SW 1271 (cell line): Measurements from ENCODE around the gene NACA.
"Not testable (repeated sequence)": the region's sequence is repeated elsewhere in the genome, so short reads cannot be mapped to it uniquely, and the experiment has no call there.

Source experiments
- DNase-seq, 2 experiments: peaks; one replicate each; lab custom pipeline; 2025; lab: John Stamatoyannopoulos, UW

NACA gene

DNA sequence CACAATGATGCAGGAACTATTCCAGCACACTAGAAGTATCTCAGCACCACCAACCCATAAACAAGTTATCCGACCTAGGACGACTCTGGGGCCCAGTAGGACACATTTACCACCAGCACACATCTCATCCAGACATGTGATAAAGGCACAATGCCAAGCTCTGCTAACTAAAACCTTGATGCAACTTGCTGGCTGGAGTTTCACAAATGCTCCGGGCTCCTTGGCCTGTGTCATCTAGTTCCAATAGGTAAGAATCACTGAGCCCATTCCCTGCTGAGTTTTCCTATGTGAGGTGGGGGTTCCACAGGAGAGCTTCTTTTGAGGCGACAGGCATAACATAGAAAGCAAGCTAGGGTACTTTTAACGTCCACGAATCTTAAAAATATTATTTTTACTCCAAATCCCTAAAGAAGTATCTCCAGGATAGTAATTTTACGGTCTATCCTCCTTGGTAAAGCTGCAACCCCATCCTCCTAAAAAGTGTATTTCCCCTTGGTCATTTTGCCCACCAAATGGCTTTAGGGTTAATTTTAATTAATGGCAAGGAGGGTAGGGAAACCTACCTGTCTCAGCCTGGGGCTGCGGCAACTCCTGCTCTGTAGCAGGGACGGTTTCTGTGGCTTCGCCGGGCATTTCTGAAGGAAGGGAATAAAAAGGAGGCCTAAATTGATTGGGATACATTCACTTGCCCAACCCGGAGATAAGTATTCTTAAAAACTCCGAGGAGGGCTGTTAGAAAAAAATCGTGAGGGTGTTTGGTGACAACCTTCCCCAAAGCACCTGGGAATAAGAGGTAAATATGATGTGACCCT, 1.0 kb downstream of the NACA start:
- peak in 1 of 2 experiments; percentile 8 for DNase-seq

DNA sequence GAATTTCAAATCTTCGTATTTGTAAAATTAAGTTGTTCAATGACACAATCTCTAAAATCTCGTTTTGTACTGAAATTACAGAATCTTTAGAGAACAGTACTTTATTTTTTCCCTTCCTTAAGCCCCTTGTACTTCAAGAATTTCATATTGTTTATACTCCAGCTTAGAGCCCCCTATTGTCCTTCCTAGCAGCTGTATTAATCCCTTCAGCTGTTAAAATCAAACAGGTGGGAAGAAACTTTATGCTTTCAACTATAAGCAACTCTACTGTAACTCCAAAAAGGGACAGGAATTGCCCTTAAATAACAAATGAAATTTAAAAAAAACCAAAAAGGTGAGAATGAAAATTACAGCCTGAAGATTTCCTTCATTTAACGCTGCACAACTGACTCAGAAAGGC, 1.7 kb downstream of the NACA start:
- no peak for DNase-seq

DNA sequence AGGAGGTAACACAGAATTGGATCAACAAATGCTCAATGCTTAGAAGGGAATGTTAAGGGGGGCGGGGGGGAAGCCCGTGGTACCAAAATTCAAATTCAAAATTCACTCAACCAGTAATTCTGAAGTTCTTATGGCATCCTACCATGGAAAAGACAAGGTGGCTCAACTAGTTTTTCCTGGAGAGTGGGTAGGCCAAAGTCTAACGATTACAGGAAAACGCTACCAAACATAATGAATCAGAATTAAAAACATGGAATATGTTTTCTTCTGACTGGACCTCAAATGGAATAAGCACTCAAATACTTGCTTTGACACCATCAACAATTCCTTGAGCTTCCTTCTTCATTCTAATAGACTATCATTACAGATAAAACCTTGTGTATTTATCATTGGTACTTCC, 2.3 kb downstream of the NACA start:
- no peak for DNase-seq

DNA sequence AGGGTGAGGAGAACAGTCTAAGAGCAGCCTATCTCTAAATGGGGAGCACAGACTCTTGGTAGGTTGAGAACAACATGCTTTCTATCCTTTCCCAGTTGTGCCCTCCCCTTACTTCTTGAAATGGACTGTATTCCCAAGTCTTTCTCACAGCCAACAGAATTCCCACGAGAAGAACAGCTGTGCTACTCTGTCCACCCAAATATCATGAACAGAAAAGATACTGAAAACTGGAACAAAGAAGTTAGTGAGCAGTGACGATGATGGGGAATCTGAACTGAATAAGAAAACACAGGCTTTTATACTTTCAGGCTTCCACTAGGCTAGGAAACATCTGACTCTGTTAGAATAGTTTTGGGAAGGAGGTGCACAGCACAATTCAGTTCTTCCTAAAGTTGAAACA, 3.4 kb downstream of the NACA start:
- no peak for DNase-seq

DNA sequence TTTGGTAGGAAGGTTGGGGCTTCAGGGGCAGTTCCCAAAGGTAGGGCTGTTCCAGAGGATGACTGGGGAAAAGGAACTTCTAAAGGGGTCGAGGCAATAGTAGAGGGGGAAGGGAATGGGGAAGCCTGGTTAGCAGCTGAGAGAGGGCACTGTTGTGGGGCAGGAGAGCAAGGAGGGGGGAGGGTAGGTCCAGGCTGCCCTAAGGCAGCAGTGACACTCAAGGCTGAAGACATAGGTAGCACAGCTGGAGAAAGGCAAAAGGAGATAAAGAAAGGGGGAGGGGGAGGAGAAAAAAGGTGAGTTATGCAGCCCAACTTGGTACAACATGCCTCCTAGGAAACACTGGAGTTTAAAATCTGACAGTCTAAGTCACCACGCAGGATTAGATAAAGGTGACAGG, 3.9 kb downstream of the NACA start:
- DNase-seq = no peak

DNA sequence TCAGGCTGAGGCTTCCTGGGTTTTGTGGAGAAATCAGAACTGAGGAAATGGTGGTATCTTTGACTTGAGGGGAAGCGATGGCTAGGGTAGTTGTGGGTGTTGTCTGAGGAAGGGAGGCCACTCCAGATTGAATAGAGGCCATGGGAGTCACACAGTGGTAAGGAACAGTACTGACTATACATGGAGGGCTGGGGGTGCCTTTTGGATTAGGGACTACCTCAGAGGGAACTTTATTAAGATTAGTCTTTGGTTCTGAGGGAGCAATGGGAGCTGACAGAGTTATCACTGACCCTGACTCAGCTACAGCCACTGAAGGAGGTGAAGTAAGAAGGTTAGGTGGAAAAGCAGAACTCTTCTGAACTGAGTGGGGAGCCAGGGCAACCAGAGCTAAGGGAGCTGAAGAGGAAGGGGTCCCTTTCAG, 4.4 kb downstream of the NACA start:
- no peak for DNase-seq

DNA sequence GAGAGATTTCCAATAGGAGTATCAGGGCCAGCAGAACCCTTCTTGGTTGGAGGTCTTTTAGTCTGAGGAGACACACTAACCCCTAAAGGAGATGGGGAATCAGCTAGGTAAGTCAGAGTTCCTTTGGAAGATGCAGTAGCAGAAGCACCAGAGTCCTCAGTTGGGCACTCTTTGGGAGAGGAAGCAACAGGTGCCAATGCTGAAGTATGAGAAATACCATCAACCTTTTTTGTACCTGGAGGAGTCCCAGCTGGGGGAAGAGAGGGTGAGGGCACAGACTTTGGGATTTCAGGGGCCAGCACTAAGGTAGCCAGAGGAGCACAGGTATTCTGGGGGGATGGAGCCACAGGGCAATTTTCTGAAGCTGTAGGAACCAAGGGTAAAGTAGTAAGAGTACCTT, 6.0 kb downstream of the NACA start:
- DNase-seq = no peak

DNA sequence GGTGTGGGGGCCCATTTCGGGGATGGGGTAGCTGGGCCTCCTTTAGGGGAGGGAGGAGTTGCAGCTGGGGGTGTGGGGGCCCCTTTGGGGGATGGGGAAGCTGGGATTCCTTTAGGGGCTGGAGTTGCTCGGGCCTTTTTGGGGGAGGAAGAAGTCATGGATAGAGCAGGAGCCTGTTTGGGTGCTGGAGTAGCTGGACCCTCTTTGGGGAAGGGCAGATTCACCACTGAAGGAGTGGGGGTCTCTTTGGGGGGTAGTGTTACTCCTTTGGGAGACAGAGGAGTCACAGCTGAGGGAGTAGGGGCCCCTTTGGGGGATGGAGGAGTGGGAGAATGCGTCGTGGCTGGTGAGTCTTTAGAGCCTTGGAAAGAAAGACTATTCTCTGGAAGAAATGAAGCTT, 6.5 kb downstream of the NACA start:
- DNase-seq = no peak

DNA sequence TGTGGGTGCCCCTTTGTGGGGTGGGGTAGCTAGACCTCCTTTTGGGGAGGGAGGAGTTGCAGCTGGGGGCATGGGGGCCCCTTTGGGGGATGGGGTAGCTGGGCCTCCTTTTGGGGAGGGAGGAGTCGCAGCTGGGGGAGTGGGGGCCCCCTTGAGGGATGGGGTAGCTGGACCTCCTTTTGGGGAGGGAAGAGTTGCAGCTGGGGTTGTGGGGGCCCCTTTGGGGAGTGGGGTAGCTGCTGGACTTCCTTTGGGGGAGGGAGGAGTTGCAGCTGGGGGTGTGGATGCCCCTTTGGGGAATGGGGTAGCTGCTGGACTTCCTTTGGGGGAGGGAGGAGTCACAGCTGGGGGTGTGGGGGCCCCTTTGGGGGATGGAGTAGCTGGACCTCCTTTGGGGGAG, 7.0 kb downstream of the NACA start:
- DNase-seq = no peak

DNA sequence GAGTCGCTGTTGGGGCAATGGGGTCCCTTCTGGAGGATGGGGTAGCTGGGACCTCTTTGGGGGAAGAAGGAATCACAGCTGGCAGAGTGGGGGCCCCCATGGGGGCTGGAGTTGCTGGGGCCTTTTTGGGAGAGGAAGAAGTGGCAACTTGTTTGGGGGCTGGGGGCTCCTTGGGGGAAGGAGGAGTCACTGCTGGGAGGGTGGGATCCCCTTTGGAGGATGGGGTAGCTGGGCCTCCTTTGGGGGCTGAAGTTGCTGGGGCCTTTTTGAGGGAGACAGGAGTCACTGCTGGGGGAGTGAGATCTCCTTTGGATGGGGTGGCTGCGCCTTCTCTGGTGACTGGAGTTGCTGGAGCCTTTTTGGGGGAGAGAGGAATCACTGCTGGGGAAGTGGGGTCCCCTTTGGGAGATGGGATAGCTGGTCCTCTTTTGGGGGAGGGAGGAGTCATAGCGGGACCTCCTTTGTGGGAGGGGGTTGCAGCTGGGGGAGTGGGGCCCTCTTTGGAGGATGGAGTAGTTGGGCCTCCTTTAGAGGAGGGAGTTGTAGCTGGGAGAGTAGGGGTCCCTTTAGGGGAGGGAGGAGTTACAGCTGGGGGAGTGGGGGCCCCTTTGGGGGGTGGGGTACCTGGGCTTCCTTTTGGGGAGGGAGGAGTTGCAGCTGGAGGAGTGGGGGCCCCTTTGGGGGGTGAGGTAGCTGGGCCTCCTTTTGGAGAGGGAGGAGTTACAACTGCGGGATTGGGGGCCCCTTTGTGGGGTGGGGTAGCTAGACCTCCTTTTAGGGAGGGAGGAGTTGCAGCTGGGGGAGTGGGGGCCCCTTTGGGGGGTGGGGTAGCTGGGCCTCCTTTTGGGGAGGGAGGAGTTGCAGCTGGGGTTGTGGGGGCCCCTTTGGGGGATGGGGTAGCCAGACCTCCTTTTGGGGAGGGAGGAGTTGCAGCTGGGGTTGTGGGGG, 7.9 kb downstream of the NACA start:
- DNase-seq = no peak

DNA sequence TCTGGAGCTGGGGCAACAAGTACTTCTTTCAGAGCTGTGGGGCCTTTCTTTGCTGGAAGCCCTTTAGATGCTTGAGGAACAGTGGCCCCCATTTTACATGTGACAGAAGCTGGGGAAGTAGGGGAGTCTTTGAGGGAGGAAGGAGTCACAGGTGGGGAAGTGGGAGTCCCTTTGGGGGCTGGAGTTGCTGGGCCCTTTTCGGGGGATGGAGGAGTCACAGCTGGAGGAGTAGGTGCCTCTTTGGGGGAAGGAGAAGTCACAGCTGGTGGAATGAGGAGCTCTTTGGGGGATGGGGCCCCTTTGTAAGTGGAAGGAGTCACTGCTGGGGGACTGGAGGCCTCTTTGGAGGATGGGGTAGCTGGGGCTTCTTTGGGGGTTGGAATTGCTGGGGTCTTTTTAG, 8.6 kb downstream of the NACA start:
- no peak for DNase-seq

DNA sequence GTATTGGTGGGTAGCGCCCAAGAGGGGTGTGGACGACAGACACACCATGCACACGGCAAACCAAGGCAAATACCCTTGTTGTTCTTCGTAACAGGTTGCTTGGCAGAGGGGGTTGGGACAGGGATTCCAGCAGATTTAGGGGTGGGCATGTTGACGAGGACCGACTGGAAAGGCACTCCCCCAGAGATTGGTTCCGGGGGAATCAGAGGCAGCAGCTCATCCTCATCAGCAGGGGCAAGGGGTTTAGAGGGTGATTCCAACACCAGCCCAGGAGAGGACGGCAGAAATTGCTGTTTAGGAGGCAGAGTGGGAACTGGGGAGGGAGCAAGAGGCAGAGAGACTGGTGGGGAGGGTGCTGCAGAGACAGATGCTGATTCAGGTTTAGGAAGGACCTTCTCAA, 9.3 kb downstream of the NACA start:
- DNase-seq = no peak

DNA sequence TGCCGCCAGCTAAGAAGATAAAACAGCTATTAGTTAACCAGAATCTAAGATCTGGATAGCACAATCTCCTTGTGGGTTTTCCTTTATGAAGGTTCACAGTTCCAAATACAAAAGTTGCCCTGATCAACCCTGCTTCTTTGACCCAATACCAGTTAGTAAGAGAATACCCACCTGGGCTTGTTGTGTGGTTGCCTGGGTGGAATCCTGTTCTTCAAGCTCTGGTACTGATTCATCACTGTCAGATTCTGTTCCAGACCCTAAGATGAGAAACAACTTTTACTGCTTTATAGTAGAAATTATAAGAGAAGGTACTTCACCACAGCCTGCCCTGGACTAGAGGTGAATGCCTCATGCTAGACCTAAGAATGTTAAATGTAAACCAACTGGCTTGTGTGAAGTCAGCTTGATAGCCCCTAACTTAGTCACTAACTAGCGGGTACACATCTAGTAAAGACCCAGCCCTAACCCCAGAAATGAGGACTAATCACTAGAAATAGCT, 10.6 kb downstream of the NACA start:
- DNase-seq = no peak

DNA sequence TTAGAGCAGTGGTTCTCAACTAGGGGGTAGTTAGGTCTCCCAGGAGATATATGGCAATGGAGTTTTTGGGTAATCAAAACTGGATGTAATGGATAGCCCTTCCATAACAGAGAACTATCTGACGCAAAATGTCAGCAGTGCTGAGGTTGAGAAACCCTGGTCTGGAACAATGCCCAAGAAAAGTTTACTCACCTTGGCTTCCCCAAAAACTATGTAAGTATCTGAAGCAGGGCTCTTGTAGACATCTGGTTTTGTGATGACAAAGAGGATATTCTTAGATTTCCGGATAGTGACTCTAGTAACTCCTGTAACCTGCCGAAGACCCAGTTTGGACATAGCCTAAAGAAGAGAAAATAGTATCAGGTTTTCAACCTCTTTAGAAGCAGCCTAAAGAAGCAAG, 11.8 kb downstream of the NACA start:
- no peak for DNase-seq

DNA sequence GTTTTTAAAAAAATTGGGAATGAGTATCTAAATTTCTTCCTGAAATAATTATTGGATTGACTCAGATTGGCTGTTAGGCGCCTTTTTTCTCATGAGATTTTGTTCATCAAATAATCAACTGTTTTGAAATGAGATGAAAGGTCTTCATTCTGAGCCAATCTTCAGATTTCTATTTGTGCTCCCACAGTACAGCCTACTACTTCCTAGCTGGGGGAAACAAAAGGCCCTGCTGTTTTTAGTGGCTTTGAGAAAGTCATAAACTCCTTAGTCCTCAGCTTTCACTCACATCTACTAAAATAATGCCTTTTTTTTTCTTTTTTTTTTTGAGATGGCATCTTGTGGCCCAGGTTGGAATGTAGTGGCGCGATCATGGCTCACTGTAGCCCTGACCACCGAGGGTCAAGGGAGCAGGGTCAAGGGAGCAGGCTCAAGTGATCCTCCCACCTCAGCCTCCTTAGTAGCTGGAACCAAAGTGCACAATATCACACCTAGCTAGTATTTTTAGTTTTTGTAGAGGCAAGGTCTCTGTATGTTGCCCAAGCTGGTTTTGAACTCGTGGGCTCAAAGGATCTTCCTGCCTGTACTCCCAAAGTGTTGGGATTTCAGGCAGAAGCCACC, 15.2 kb downstream of the NACA start:
- DNase-seq = no peak

DNA sequence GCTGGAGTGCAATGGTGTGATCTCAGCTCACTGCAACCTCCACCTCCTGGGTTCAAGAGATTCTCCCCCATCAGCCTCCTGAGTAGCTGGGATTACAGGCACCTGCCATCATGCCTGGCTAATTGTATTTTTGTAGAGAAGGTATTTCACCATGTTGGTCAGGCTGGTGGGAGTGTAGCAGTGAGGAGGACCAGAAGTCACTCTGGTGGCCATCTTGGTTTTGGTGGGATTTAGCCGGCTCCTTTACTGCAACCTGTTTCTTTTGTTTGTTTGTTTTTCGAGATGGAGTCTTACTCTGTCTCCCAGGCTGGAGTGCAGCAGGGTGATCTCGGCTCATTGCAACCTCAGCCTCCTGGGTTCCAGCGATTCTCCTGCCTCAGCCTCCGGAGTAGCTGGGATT, 20.6 kb downstream of the NACA start:
- not testable (repeated sequence) for DNase-seq

DNA sequence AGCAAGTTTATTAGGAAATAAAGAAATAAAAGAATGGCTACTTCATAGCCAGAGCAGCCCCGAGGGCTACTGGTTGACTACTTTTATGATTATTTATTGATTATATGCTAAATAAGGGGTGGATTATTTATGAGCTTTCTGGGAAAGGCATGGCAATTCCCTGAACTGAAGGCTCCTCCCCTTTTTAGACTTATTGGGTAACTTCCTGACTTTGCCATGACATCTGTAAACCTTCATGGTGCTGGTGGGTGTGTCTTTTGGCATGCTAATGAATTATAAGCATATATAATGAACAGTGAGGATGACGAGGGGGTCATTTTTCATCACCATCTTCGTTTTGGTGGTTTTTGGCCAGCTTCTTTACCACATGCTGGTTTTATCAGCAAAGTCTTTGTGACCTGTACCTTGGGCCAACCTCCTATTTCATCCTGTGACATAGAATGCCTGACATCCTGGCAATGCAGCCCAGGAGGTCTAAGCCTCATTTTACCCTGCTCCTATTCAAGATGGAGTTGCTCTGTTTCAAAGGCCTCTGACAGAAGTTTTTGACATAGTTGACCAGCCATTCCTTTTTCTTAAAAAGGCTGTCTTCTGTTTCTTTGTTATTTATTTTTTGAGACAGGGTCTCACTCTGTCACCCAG, 26.0 kb downstream of the NACA start:
- no peak for DNase-seq

DNA sequence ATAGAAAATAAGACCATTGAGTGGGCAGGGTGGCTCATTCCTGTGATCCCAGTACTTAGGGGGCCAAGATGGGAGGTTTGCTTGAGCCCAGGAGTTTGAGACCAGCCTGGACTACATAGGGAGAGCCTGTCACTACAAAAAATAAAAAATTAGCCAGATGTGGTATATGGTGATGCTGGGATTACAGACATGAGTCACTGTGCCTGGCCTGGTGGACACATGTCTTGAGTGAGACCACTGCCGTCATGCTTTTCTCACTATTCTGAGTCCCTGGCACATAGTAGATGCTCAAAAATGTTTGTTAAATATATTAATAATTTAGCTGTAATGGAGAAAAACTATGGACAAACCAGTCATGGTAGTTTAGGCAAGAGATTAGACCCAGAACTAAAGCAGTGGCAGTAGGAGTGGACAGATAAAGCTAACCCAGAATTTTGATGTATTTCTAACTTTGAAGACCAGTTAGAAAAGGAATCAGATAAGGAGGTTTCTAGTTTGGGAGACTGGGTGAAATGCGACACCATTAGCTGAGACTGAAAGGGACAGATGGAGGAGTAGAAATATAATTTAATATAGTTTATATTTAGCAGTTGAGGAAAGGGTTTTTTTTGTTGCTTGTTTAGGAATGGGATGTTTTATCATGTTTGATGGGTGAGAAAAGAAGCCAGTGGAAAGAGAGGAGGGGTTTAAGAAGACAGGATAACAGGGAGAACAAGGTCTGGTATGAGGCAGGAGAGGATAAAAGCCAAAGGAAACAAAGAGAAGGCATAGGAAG, 29.6 kb downstream of the NACA start:
- DNase-seq = no peak

DNA sequence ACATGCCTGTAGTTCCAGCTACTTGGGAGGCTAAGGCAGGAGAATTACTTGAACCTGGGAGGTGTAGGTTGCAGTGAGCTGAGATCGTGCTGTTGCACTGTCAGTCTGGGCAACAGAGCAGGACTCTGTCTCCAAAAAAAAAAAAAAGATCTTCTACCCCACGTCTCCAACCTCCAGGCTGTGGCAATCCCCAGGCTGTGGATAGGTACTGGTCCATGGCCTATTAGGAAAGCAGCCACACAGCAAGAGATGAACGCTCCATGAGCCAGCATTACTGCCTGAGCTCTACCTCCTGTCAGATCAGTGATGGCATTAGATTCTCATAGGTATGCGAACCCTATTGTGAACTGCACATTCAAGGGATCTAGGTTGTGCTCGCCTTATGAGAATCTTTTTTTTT, 30.9 kb downstream of the NACA start:
- DNase-seq = no peak

DNA sequence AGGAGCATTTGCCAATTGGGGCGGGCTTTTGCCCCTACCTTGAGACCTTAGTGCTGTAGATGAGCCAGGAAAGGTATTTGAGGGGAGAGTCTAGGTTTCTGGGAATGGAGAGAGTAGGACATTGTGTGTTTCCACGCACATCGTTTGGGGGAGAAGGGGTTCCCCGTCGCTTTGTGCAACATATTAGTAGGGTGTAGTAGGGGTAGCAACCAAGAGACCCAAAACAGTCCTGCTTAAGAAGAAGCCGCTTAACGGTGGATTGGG, 36.3 kb downstream of the NACA start:
- no peak for DNase-seq

DNA sequence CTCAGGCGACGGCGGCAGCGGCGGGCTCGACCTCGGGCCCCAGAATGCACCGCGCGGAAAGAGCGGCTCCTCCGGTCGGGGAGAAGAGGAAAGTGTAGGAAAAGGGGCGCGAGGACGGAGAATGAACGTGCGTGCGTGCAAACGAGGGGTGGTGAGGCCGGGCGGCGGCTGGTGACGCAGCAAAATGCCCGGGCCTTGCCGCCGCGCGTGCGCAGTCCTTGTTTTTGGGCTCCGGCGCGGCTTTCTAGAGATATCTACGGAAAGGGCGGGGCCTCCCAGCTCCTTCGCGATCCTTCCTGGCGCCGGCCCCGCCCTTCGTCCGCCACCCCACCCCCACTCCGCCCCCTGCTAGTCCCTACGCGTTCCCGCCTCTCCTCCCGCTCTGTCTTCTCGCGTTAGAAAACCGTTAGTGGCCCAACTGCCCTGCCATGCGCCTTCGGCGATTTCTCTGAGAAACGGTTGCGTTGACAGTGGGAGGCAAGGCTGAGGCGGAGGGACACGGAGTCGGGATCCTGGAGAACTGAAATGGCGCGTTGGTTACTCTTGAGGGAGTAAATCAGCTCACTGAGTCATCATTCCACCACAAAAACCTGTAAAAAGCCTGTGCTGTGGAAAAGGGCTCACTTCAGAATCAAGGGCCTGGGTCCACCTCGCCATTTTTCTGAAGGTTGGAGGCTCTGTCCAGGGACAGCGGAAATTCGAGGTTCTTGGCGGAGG, 36.8 kb downstream of the NACA start, which contains the start of gene PTGES3:
Gene PTGES3, minus strand, starts transcription at position 156 of the 717 bp plus-strand sequence. CDS start 285 bp downstream, outside the sequence.
- DNase-seq = peak; percentile 99
